HepG2 (cell line): ENCODE results near the gene MARS2. TPM values are rescaled to one million over a fixed set of nuclear protein-coding genes. Genes with fewer than 3 reads are reported as not detected.

Source experiments
- BRCA1 ChIP-seq: sonication (generic); formaldehyde crosslinking; IDR thresholded peaks from 2 replicates; pipeline ENCODE4 v1.4.0; 2020; ENCODE audit warnings: missing genetic modification reagents
- GFI1 ChIP-seq: sonication (generic); formaldehyde crosslinking; IDR thresholded peaks from 2 replicates; pipeline ENCODE4 v1.5.0; 2020; ENCODE audit warnings: missing genetic modification reagents, mild to moderate bottlenecking, borderline replicate concordance
- GZF1 ChIP-seq: sonication (generic); formaldehyde crosslinking; IDR thresholded peaks from 2 replicates; pipeline ENCODE4 v1.5.1; 2020; ENCODE audit warnings: mild to moderate bottlenecking, missing genetic modification reagents
- MAZ ChIP-seq, 2 experiments: sonication (generic) in 1 of 2; formaldehyde crosslinking in 1 of 2; IDR thresholded peaks; 2 replicates each; pipeline versions ENCODE4 v1.5.0 to v1.6.1; 2012 to 2020; ENCODE audit warnings: low read depth in 2 of 2, mild to moderate bottlenecking in 2 of 2, borderline replicate concordance in 1 of 2, improper control_type of control experiment in 1 of 2, low read length in 1 of 2, missing genetic modification reagents in 1 of 2, moderate library complexity in 1 of 2
- MXD4 ChIP-seq: IDR thresholded peaks from 2 replicates; pipeline ENCODE4 v1.6.1; 2016; ENCODE audit warnings: mild to moderate bottlenecking, missing biosample characterization, missing genetic modification reagents
- RFX3 ChIP-seq: IDR thresholded peaks from 2 replicates; pipeline ENCODE4 v1.6.1; 2016; ENCODE audit warnings: missing biosample characterization, missing genetic modification reagents
- RNF2 ChIP-seq: fragments of 450-650 bp; conservative IDR thresholded peaks from 2 replicates; pipeline ENCODE4 v1.6.1; 2016; ENCODE audit warnings: low read depth
- SAFB2 ChIP-seq: sonication (generic); formaldehyde crosslinking; IDR thresholded peaks from 2 replicates; pipeline ENCODE4 v1.5.1; 2020; ENCODE audit warnings: missing genetic modification reagents, low read depth, mild to moderate bottlenecking, borderline replicate concordance
- SALL2 ChIP-seq: sonication (generic); formaldehyde crosslinking; IDR thresholded peaks from 2 replicates; pipeline ENCODE4 v1.8.1; 2023; ENCODE audit warnings: mild to moderate bottlenecking, missing genetic modification reagents, inconsistent platforms
- TAF15 ChIP-seq: fragments of 200-400 bp; formaldehyde crosslinking; IDR thresholded peaks from one replicate; pipeline ENCODE4 v1.6.1; 2018; ENCODE audit warnings: mild to moderate bottlenecking, low read depth, low read length; ENCODE audit not compliant: poor library complexity, severe bottlenecking
- ZNF20 ChIP-seq: sonication (generic); formaldehyde crosslinking; IDR thresholded peaks from 2 replicates; pipeline ENCODE4 v1.4.0; 2020; ENCODE audit warnings: mild to moderate bottlenecking, moderate library complexity, missing genetic modification reagents
- ZNF33B ChIP-seq: sonication (generic); formaldehyde crosslinking; IDR thresholded peaks from 2 replicates; pipeline ENCODE4 v1.5.1; 2020; ENCODE audit warnings: mild to moderate bottlenecking, missing genetic modification reagents
- ZNF761 ChIP-seq: sonication (generic); formaldehyde crosslinking; conservative IDR thresholded peaks from 2 replicates; pipeline ENCODE4 v1.4.0; 2020; ENCODE audit warnings: mild to moderate bottlenecking, missing genetic modification reagents
- ZSCAN21 ChIP-seq: sonication (generic); formaldehyde crosslinking; IDR thresholded peaks from 2 replicates; pipeline ENCODE4 v1.8.0; 2022; ENCODE audit warnings: mild to moderate bottlenecking, missing genetic modification reagents, moderate library complexity, borderline replicate concordance
- ZSCAN29 ChIP-seq: sonication (generic); formaldehyde crosslinking; conservative IDR thresholded peaks from 2 replicates; pipeline ENCODE4 v1.4.0; 2020; ENCODE audit warnings: mild to moderate bottlenecking, missing genetic modification reagents
- polyA plus RNA-seq, 8 experiments: library from polyadenylated mRNA; depleted of rRNA in 3 of 8; stranded (reverse) in 7 of 8; unstranded in 1 of 8; fragments of >200 nt; fragmentation: Illumina TruSeq in 4 of 8; extraction: Trizol in 4 of 8; gene quantifications; 2 replicates each; pipeline versions ENCODE4 v1.2.1 to v1.2.3, GENCODE V29; 2011 to 2016; ENCODE audit warnings: low read depth in 4 of 8, missing spikeins in 1 of 8, mixed read lengths in 1 of 8; ENCODE audit not compliant: insufficient read depth in 1 of 8
- total RNA-seq, 5 experiments: library from RNA; depleted of rRNA; stranded (reverse); fragments of >200 nt; fragmentation: Illumina TruSeq; extraction: Trizol; gene quantifications; 2 replicates each; pipeline ENCODE4 v1.2.3, GENCODE V29; 2016; ENCODE audit warnings: low read depth in 1 of 5
- TF ChIP-seq, protein P1 (sequence below): sonication (generic); formaldehyde crosslinking; IDR thresholded peaks from 2 replicates; pipeline ENCODE4 v1.4.0; 2020; ENCODE audit warnings: mild to moderate bottlenecking, missing genetic modification reagents
- TF ChIP-seq, protein P2 (sequence below): sonication (generic); formaldehyde crosslinking; IDR thresholded peaks from 2 replicates; pipeline ENCODE4 v1.4.0; 2020; ENCODE audit warnings: missing genetic modification reagents; ENCODE audit errors: not compliant biosample characterization
- TF ChIP-seq, protein P3 (sequence below): sonication (generic); formaldehyde crosslinking; IDR thresholded peaks from 2 replicates; pipeline ENCODE4 v1.4.0; 2020; ENCODE audit warnings: missing genetic modification reagents
- TF ChIP-seq, protein P4 (sequence below): sonication (generic); formaldehyde crosslinking; IDR thresholded peaks from 2 replicates; pipeline ENCODE4 v1.4.0; 2020; ENCODE audit warnings: low read depth, mild to moderate bottlenecking, missing genetic modification reagents

MARS2 gene
- total and polyA plus RNA-seq, 2 of the 13 experiments (the other 11 are each of a cell fraction or from before 2014, with no cell fraction given), result 6.9 to 16.2 TPM

DNA sequence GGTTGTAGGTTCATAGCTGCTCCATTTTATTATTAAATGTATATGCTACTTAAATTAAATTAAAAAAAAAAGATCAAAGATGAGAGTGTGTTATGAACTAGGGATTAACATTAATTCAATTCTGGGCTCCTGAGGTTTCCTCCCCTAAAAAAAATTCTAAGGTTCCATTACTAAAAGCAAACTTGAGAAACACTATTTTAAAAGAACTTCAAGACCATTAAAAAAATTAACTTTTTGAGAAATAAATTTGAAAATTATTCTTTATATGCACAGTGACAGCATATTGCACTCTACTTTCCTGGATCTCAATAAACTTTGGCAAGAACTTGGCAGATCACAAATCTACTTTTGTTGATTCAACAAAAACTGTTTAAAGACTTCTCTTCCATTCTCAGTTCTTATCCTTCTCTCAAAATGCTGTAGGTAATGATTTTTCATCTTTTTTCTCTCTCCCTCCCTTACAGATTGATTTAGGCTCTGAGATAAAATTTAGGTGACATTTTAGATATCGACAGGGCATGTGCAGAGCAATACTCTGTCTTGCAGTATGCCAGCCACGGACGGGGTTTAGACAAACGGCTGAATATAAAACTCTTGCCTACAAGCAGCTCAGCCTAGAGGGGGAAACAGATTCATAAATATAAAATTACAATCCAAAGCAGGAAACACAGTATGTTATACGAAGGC lies 592 bp upstream of the MARS2 start (continued):
- TF ChIP-seq, protein P1, sequence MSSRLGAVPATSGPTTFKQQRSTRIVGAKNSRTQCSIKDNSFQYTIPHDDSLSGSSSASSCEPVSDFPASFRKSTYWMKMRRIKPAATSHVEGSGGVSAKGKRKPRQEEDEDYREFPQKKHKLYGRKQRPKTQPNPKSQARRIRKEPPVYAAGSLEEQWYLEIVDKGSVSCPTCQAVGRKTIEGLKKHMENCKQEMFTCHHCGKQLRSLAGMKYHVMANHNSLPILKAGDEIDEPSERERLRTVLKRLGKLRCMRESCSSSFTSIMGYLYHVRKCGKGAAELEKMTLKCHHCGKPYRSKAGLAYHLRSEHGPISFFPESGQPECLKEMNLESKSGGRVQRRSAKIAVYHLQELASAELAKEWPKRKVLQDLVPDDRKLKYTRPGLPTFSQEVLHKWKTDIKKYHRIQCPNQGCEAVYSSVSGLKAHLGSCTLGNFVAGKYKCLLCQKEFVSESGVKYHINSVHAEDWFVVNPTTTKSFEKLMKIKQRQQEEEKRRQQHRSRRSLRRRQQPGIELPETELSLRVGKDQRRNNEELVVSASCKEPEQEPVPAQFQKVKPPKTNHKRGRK (CRISPR knock-in tag), result no peak
- no peak for TF ChIP-seq RFX3 (CRISPR knock-in tag)
- TF ChIP-seq TAF15, result no peak
- TF ChIP-seq, protein P2, sequence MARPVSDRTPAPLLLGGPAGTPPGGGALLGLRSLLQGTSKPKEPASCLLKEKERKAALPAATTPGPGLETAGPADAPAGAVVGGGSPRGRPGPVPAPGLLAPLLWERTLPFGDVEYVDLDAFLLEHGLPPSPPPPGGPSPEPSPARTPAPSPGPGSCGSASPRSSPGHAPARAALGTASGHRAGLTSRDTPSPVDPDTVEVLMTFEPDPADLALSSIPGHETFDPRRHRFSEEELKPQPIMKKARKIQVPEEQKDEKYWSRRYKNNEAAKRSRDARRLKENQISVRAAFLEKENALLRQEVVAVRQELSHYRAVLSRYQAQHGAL, result peak; percentile 45
- TF ChIP-seq SALL2, result no peak
- TF ChIP-seq, protein P3, sequence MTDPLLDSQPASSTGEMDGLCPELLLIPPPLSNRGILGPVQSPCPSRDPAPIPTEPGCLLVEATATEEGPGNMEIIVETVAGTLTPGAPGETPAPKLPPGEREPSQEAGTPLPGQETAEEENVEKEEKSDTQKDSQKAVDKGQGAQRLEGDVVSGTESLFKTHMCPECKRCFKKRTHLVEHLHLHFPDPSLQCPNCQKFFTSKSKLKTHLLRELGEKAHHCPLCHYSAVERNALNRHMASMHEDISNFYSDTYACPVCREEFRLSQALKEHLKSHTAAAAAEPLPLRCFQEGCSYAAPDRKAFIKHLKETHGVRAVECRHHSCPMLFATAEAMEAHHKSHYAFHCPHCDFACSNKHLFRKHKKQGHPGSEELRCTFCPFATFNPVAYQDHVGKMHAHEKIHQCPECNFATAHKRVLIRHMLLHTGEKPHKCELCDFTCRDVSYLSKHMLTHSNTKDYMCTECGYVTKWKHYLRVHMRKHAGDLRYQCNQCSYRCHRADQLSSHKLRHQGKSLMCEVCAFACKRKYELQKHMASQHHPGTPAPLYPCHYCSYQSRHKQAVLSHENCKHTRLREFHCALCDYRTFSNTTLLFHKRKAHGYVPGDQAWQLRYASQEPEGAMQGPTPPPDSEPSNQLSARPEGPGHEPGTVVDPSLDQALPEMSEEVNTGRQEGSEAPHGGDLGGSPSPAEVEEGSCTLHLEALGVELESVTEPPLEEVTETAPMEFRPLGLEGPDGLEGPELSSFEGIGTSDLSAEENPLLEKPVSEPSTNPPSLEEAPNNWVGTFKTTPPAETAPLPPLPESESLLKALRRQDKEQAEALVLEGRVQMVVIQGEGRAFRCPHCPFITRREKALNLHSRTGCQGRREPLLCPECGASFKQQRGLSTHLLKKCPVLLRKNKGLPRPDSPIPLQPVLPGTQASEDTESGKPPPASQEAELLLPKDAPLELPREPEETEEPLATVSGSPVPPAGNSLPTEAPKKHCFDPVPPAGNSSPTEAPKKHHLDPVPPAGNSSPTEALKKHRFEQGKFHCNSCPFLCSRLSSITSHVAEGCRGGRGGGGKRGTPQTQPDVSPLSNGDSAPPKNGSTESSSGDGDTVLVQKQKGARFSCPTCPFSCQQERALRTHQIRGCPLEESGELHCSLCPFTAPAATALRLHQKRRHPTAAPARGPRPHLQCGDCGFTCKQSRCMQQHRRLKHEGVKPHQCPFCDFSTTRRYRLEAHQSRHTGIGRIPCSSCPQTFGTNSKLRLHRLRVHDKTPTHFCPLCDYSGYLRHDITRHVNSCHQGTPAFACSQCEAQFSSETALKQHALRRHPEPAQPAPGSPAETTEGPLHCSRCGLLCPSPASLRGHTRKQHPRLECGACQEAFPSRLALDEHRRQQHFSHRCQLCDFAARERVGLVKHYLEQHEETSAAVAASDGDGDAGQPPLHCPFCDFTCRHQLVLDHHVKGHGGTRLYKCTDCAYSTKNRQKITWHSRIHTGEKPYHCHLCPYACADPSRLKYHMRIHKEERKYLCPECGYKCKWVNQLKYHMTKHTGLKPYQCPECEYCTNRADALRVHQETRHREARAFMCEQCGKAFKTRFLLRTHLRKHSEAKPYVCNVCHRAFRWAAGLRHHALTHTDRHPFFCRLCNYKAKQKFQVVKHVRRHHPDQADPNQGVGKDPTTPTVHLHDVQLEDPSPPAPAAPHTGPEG (CRISPR knock-in tag), result no peak
- TF ChIP-seq BRCA1 (CRISPR knock-in tag), result no peak
- TF ChIP-seq GZF1 (CRISPR knock-in tag), result no peak
- no peak for TF ChIP-seq ZNF20 (CRISPR knock-in tag)
- TF ChIP-seq GFI1 (CRISPR knock-in tag), result 0 out of 2 replicates have a peak, but pooled peaks have one; percentile 9
- TF ChIP-seq SAFB2, result no peak
- TF ChIP-seq RNF2, result peak; percentile 49
- 0 out of 2 replicates have a peak, but pooled peaks have one; percentile 6 for TF ChIP-seq ZNF33B
- TF ChIP-seq ZSCAN21 (CRISPR knock-in tag), result no peak
- 0 out of 2 replicates have a peak, but pooled peaks have one; percentile 10 for TF ChIP-seq ZNF761 (CRISPR knock-in tag)
- TF ChIP-seq MXD4 (CRISPR knock-in tag), result no peak
- TF ChIP-seq, protein P4, sequence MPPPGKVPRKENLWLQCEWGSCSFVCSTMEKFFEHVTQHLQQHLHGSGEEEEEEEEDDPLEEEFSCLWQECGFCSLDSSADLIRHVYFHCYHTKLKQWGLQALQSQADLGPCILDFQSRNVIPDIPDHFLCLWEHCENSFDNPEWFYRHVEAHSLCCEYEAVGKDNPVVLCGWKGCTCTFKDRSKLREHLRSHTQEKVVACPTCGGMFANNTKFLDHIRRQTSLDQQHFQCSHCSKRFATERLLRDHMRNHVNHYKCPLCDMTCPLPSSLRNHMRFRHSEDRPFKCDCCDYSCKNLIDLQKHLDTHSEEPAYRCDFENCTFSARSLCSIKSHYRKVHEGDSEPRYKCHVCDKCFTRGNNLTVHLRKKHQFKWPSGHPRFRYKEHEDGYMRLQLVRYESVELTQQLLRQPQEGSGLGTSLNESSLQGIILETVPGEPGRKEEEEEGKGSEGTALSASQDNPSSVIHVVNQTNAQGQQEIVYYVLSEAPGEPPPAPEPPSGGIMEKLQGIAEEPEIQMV (CRISPR knock-in tag), result no peak
- no peak; the same call in 1 of the 2 replicates for TF ChIP-seq ZSCAN29
- no peak for TF ChIP-seq MAZ (IDR thresholded peaks at IDR 0.05; ENCODE audit: borderline replicate concordance, low read depth, low read length)
- no peak for TF ChIP-seq MAZ (CRISPR knock-in tag; IDR thresholded peaks at IDR 0.05; ENCODE audit: low read depth)
